Upper lobe of left lung (tissue), 4 donors: ENCODE results near the gene FRAS1.

Experiments used
- EP300 ChIP-seq, 4 donors: sonication (generic); formaldehyde crosslinking; IDR thresholded peaks; one replicate each; pipeline ENCODE4 v1.5.1; 2017; ENCODE audit warnings: antibody characterized with exemption in 4 of 4, control low read depth in 2 of 4
- POLR2A ChIP-seq, 4 donors: fragments of 450-650 bp; IDR thresholded peaks; one replicate each; pipeline ENCODE4 v1.5.1; 2016 to 2017; ENCODE audit warnings: antibody characterized with exemption in 4 of 4, mild to moderate bottlenecking in 2 of 4
- POLR2AphosphoS5 ChIP-seq, 2 donors: sonication (generic); formaldehyde crosslinking; IDR thresholded peaks; one replicate each; pipeline ENCODE4 v1.5.1; 2017; ENCODE audit warnings: antibody characterized with exemption in 2 of 2
- TF ChIP-seq, protein P1 (sequence below), 6 experiments: fragments of 450-650 bp in 4 of 6; fragments of 200-600 bp in 2 of 6; sonication (generic) in 2 of 6; IDR thresholded peaks; one replicate each; pipeline ENCODE4 v1.5.1; 2016 to 2019; ENCODE audit warnings: antibody characterized with exemption in 6 of 6

GRCh38 chr4:78032929-78033328 lies 24.2 kb upstream of the FRAS1 start:
- TF ChIP-seq POLR2AphosphoS5 (IDR thresholded peaks at IDR 0.05) (no peak), POLR2A (IDR thresholded peaks at IDR 0.05) (no peak), EP300 (IDR thresholded peaks at IDR 0.05) (no peak)
- TF ChIP-seq, protein P1, sequence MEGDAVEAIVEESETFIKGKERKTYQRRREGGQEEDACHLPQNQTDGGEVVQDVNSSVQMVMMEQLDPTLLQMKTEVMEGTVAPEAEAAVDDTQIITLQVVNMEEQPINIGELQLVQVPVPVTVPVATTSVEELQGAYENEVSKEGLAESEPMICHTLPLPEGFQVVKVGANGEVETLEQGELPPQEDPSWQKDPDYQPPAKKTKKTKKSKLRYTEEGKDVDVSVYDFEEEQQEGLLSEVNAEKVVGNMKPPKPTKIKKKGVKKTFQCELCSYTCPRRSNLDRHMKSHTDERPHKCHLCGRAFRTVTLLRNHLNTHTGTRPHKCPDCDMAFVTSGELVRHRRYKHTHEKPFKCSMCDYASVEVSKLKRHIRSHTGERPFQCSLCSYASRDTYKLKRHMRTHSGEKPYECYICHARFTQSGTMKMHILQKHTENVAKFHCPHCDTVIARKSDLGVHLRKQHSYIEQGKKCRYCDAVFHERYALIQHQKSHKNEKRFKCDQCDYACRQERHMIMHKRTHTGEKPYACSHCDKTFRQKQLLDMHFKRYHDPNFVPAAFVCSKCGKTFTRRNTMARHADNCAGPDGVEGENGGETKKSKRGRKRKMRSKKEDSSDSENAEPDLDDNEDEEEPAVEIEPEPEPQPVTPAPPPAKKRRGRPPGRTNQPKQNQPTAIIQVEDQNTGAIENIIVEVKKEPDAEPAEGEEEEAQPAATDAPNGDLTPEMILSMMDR (IDR thresholded peaks at IDR 0.05): no peak
